ENCODE measurements around the gene FLT3LG.

Gene FLT3LG, protein sequence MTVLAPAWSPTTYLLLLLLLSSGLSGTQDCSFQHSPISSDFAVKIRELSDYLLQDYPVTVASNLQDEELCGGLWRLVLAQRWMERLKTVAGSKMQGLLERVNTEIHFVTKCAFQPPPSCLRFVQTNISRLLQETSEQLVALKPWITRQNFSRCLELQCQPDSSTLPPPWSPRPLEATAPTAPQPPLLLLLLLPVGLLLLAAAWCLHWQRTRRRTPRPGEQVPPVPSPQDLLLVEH

DNA sequence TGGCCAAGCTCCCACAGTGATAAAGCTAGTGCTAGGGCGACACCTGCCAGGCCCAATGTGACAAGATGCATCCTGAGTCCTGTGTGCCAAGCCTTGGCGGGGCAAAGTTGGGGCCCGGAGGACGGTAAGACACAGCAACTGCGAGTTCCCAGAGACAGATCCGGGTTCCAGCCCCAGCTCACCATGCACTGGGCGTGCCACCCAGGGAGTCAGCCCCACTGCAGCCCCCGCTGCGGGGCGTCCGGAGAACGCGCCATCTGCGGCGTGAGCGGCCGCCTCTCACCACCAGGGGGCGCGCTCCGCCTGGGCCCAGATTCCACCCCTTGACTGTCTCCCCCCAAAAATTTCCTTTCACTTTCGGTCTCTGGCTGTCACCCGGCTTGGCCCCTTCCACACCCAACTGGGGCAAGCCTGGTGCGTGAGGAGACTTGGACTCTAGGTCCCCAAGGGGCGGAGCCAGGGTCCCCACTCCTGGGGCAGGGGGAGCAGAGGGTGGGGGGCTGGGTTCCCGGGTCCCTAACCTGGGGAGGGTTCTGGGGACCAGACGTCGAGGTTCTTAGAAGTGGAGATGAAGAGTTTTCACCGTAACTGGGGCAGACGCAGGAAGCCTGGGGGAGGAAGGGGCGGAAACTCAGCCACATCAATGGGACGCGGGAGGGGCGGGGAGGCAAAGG lies at the start of gene FLT3LG:
Gene FLT3LG, plus strand, starts transcription at position 348 of the 674 bp plus-strand sequence. CDS start 425 bp downstream, outside the sequence.
- DNase-seq (ENCODE audit: low spot score): peak; percentile 64

DNA sequence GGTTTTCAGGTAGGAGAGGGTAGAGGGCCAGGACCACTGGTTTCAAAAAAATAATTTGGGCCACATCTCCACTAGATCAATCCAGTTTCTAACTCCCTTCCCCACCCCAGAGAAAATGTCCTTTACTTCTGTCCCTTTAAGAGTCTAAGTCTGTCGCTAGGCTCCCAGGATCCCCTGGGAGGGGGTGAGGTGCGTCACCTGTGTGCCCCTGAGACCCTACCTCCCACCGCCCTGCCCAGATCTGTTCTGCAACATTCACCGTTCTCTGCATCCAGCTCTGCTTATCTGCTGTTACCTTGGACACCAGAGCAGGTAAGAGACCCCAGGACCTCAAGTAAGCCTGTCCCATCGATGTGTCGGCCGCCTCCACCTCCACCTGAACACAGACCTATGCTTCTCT lies 48.8 kb upstream of the FLT3LG start, which contains the start of gene GFY:
Gene GFY, plus strand, starts transcription at position 211 of the 400 bp plus-strand sequence. CDS start 1,043 bp downstream, outside the sequence.
- DNase-seq (ENCODE audit: low spot score): no peak

DNA sequence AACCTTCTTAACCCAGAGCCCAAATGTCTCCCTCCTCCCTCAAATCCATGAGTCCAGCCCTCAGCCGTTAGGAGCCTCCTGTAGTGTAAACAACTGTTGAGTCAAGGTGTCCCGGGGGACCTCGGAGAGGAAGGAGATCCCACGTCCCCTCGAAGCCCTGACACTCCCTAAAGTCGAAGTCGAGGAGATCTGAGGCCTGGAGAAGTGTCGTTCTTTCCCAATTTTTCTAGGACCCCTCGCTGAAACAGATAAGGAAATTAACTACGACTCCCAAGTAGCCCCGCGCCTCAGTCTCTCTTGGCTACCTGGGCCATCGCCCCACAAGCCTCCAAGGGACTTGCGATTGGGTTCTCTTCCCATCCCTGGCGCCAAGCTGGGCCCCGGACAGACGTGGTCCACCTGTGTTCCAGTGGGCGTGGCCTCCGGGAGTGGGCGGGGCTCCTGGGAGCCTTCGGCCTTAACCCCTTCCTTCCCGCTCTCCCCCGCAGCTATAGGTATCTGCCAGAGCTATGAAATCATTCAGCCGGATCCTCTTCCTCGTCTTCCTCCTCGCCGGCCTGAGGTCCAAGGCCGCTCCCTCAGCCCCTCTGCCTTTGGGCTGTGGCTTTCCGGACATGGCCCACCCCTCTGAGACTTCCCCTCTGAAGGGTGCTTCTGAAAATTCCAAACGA lies 48.0 kb upstream of the FLT3LG start:
- DNase-seq (ENCODE audit: low spot score): no peak

DNA sequence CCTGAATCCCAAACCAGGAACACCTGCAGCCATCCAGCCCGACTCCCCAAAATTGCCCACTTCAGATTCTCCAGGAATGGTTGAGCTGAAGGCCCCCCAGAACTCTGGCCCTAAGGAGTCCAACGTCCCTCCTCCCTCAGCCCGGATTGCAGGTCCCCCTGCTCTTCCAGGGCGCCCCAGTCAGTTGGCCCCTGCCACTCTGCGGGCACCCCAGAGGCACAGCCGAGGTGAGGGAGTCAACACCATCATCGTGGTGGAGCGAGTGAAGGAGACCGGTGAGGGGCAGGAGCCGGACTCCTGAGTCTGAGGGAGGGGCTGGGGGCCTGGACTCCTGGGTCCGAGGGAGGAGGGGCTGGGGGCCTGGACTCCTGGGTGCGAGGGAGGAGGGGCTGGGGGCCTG lies 46.7 kb upstream of the FLT3LG start:
- DNase-seq (ENCODE audit: low spot score): no peak

DNA sequence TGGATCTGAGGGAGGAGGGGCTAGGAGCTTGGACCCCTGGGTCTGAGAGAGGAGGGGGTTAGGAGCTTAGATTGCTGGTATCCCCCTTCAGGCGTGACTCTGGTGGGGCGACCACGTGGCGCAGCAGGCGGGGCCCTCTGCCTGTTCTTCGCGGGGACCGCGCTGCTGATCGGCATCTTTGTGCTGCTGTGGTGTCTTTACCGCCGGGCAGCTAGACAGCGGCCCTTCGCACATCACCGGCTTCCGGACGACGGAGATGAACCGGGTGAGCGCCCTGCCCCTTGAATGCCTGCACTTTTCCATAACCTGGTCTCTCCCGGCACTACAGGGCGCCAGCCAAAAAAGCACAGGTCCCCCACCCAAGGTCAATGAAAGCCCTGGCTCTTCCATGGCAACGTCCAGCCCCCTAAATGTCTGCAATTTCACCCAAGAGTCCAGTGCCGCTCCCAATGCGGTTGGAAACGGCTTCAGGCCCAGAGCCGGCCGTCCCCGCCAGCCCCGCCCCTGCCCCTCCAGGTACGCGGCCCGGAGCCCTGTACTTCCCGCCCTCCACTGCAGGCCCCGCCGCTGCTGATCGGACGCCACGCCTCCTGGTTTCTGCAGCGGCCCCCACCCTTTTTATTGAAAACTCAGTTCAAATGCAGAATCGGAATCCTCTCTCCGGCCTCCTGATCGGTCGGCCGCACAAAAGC lies 46.0 kb upstream of the FLT3LG start:
- no peak for DNase-seq (ENCODE audit: low spot score)

DNA sequence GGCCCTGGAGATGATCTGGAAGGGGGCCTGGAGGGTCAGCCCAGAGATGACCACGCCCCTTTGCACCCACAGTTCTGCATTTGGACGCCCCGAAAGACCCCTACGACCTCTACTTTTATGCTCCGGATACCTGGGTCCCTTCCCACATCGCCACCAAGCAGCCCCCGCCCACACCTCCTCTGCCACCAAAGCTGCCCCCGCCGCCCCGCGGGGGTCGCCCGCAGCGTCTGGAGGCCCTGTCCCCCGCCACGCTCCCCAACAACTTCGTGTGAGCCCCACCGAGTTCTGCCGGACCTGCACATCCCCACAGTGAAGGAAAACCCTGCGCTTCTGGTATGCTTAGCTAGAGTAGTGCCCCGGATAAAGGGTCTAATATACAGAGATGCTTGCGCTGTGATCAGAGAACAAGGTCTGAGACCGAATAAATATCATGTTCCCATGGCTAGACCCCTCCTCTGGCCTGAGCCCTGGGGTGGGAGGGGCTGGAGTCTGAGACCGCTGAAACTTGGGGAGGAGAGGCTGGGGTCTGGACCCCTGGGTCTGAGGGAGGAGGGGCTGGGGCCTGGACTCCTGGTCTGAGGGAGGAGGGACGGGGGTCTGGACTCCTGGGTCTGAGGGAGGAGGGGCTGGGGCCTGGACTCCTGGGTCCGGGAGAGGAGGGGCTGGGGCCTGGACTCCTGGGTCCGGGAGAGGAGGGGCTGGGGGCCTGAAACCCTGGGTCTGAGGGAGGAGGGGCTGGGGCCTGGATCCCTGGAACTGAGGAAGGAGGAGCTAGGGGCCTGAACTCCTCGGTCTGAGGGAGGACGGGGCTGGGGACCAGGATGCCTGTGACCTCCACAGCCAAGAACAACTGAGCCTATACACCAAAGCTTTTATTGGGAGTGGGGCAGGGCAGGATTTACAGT lies 45.2 kb upstream of the FLT3LG start:
- DNase-seq (ENCODE audit: low spot score): no peak

DNA sequence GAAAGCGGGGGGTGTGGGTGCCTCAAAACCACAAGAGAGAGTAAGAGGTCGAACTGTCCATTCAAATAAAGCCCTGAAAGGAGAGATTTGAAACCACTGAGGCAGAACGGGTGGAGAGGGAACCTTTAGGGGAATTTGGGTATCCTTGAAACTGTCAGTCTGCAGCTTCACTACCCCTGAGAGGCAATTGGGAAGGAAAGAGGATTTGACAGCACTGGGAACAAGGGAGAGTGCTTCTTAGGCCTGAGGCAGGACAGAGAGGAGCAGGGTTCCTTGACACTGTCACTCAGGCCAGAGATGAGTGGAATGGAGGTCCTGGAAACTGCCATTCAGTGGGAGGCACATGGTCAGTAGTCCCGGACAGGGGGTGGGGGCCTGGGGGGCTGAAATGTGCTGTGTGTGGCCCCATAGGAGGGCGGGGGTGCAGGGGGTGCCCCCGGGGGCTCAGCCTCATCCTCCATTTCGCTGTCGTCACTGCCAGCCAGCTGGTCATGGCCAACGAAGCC lies 43.8 kb upstream of the FLT3LG start:
- no peak for DNase-seq (ENCODE audit: low spot score)

DNA sequence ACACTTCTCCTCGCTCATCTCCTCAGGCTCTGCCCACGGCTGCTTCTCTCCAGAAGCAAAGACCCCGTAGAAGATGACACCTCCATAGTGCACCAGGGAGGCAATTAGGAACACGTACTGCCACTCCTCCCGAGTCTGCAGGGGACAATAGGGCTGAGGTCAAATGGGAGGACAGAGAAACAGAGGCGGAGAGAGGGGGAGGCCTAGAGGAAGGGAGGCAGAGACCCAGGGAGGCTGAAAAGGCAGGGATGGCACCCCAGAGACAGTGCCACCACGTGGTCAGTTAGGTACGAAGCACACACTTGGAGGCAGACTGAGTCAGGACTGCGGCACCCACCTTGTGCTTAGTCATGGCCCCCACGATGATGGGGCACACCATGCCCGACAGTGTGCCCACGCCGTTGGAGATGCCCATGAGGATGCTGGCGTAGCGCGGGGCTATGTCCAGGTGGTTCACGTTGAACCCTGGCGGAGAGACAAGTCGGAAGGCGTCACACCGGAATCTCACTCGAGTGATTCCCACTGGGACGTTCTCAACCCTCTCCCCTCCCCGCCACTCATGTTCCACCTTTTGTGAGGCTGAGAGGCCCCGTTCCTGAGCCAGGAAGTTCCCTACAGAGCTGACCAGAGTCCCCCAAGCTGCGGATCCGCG lies 43.2 kb upstream of the FLT3LG start:
- no peak for DNase-seq (ENCODE audit: low spot score)

DNA sequence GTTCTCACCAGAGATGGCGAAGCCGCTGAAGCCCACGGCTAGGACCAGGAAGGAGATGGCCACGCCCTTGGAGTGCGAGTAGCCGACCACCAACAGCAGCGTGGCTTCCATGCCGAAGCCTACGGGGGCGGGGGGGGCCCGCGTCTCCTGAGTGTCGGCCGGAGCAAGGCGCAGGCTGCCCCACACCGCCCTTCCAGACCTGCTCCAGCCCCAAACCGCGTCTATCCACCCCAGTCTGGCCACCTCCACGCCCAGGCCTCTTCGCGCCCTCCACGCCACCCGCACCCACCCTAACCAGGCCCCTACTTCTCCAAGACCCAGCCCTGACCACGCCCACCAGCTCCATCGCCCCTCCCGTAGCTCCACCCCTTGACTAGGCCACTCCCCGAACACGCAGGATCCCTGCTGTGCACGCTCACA lies 42.7 kb upstream of the FLT3LG start:
- no peak for DNase-seq (ENCODE audit: low spot score)

DNA sequence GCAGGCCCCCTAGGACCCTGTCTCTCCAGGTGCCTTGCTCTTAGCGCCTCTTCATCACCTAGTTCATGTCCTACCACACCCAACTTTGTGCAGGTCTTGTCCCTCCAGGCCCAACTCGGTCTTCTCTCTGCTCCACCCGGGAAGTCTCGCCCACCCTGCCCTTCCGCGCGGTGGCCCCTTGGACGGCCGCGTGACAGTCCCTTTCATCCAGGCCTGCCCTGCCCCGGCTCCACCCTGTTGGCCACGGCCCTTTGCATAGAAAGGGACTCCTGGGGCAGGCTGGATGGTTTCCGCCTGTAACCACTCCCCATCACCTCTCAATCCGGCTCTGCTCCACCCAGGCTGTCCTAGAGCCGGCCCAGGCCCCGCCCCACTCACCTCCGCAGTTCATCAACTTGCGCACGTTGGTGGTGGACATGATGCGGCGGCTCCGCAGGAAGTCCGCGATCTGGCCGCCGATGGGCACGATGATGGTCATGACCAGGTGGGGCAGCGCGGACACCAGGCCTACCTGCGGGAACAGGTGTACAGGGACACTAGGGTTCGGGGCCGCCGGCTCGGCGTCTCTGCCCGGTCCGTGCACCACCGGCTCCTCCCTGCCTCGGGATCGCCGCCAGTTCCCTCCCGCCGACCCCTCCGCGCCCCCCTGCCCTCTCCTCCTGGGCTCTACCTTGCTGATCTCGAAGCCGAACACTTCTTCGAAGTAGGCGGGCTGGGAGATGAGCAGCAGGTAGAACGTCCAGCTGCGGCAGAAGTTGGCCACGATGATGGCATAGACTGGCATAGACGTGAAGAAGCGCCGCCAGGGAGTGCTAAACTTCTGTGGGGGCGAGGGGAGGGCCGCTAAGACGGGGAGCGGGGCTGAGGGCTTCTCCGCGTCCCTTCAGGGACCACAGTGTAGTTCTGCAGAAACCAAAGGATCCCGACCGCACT lies 41.6 kb upstream of the FLT3LG start:
- no peak for DNase-seq (ENCODE audit: low spot score)

DNA sequence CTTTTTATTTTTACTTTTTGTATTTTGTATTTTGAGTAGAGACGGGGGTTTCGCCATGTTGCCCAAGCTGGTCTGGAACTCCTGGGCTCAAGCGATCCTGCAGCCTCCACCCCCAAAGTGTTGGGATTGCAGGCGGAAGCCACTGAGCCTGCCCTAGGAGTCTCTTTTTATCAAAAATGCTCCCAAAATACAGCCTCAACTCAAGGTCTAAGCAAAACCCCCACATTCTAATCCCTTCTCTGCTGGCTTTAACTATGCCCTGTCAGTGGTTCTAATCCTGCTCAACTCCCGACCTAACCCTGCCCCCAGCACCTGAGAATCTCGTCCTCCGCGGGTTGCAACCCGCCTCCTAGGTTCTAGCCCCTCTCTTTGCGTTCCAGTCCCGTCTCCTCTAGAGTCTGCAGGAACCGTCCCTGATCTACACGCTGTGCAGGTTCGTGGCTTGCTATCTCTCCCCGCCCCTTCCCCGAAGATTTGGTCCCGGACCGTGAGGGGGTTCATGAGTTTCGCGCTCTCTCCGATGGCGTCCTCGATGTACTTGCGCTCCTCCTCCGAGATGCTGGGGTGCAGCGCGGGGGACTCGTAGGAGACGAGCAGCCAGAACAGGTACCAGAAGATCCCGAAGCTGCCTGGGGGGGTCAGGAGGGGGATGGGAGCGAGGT lies 40.6 kb upstream of the FLT3LG start:
- no peak for DNase-seq (ENCODE audit: low spot score)

DNA sequence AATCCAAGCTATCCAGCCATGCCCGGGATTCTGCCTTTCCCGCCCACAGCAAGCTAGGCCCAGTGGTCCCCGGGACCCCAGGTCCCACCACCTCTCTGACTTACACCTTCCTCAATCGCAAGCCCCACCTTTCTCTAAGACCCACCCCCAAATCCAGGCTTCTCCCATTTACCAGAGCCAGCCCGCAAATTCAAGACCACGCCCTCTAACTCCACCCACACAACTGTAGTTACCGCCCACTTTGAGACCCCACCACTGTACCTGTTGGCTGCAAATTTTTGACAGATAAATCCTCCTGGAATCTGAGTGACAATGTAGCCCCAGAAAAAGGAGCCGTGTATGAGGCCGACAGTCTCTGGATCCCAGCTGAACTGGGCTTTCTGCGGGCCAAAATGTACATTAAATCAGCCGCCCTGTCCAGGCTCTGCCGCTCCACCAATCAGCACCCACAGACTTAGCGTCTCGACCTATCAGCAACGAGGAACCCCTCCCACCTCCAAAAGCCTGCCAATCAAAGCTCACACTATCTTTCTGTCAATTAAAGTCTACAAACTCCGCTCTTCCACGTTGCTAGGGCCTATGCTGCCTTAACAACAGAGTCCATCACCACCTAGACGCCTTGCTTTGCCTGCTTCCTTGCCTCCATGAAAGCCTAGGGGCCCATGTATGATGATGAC lies 39.0 kb upstream of the FLT3LG start:
- no peak for DNase-seq (ENCODE audit: low spot score)

DNA sequence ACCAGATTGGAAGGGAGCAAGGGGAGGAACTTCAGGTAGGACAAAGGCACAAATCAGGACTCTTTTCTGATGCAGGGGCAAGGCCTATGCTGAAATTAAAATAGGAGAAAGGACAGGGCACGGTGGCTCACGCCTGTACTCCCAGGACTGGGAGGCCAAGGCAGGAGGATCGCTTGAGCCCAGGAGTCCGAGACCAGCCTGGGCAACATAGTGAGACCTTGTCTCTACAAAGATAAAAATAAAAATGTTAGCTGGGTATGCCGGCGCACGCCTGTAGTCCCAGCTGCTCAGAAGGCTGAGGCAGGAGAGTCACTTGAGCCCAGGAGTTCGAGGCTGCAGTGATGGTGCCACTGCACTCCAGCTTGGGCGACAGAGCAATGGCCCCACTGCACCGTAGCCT lies 38.3 kb upstream of the FLT3LG start:
- DNase-seq (ENCODE audit: low spot score): no peak

DNA sequence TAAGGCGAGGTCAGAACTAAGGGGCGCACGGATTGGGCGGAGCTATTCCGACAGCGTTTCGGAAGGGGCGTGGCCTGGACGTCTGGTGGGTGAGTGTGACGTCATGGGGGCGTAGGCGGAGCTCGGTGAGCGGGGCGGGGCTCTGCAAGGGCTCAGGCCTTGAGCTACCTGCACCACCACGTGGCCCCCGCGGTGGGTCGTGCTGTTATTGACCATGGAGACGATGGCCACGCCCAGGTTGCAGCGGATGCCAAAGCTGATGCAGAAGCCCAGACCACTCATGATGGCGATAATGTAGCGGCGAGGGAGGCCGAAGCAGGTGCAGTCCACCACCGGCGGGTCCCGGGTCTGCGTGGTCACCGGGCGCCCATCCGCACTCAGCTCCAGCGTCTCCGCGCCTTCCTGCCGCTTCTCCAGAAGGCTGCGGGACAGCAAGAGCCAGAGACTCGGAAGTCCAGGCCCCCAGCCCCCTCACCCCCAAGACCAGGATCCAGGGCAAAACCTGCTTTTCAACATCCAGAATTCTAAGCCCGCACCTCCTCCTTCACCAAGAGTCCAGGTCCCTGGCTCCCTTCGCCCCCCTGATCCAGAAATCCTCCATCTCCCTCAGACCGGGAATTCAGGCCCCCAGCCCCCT lies 37.5 kb upstream of the FLT3LG start:
- no peak for DNase-seq (ENCODE audit: low spot score)

DNA sequence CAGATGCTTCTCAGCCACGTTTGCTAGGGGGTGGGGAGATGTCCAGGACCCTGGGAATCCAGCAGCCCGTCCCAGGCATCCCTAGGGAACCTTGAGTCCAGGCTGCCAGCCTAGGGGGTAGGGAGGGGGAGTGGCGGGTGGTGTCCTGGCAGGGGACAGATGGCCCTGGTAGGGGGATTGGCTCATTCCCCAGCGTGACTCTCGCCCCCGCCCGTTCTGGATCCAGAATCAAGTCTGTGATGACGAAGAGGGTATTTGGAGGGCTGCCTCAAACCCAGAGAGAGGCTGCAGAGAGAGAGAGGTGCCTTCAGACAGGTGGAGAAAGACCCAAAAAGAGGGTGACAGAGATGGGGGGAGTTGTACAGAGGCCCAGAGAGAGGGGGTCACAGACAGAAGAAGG lies 36.8 kb upstream of the FLT3LG start:
- no peak for DNase-seq (ENCODE audit: low spot score)

DNA sequence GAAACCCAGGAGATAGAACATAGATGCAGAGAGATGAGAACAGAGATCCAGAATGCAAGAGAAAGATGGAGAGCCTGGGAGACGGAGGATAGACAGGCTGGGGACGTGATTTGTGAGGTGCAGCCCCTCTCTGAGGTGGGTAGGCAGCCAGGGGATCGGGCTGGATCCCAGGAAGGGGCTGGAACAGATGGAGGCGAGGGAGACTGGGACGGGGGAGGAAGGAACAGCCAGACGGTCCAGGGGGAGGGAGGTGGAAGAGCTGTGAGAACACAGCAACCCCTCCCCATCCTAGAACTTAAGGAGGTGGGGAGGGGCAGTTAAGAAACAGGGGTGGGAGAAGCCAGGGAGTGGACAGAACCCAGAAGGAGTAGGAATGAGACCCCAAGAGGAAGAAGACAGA lies 35.8 kb upstream of the FLT3LG start:
- no peak for DNase-seq (ENCODE audit: low spot score)

DNA sequence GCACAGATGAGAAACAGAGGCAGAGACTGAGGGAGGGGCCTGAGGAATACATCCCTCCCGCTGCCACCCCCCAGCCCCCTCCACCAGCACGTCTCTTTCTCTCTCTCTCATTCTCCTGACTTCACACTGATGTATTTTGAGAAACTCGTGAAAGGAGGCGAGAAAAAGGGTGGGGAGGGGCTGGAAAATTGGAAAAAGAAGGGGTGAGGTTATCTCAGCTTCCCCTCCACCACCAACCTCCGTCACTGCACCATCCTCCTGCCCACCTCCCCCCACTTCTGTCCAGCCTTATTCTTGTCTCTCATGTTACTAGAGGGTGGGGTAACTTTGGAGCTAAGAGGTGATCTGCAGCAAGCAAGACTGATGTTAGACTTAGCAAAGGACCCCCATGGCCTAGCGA lies 34.2 kb upstream of the FLT3LG start:
- no peak for DNase-seq (ENCODE audit: low spot score)

Measured in pons (tissue), 1 donor.